Measurements from ENCODE around the gene N4BP2L1.

The N4BP2L1 gene

DNA sequence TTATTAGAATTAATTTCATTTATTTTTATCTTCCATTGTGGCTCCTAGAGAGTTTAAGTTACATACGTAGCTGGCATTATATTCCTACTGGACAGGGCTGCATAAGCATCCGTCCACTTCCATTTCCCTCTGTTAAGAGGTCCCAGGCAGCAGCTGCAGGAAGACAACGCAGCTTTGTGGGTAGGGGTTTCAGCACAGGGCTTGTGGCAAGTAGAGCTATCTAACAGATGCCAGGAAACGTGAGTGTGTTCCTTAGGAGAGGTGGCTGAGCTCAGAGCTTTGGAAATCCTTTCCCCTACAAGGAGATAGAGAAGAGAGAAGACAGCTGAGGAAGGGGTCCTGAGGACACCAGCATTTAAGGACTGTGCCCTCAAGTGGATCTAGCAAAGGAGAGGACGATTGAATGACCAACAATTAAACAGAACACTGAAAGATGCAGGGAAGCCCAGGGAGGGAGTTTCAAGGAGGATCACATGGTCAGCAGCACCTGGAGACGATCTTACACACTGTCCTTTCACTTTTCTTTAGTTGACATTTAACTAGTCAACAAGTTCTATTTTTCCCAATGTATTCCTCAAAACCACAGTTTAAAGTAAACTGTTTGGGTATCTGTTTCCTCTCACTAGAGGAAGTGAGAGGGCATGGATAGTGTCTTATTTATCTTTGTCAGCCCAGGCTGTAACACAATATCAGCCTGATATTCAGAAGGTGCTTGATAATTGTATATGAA is 2.3 kb upstream of the N4BP2L1 start:
- Mint-ChIP-seq H3K4me1 (peaks cover 27% of the 10 kb centered on the region), H3K36me3 (ENCODE audit: low read depth) (peaks cover 13% of the 10 kb centered on the region), H3K9me3 (no peaks in the 10 kb centered on the region), H3K27me3 (ENCODE audit: low read depth) (peaks cover 2% of the 10 kb centered on the region), H3K4me3 (peak overlapping the region; percentile 24 to 70 (median 45)), H3K27ac (peak overlapping the region; percentile 30 to 54 (median 47))
- TF ChIP-seq, protein P1, sequence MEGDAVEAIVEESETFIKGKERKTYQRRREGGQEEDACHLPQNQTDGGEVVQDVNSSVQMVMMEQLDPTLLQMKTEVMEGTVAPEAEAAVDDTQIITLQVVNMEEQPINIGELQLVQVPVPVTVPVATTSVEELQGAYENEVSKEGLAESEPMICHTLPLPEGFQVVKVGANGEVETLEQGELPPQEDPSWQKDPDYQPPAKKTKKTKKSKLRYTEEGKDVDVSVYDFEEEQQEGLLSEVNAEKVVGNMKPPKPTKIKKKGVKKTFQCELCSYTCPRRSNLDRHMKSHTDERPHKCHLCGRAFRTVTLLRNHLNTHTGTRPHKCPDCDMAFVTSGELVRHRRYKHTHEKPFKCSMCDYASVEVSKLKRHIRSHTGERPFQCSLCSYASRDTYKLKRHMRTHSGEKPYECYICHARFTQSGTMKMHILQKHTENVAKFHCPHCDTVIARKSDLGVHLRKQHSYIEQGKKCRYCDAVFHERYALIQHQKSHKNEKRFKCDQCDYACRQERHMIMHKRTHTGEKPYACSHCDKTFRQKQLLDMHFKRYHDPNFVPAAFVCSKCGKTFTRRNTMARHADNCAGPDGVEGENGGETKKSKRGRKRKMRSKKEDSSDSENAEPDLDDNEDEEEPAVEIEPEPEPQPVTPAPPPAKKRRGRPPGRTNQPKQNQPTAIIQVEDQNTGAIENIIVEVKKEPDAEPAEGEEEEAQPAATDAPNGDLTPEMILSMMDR (IDR thresholded peaks at IDR 0.05; ENCODE audit: unreplicated experiment in 3 of 3), result no peak

- H3K9me3 Mint-ChIP-seq, result no peaks in the 10 kb centered on the region
Measured at GRCh38 chr13:32429433-32429909, 1.5 kb upstream of the N4BP2L1 start.

DNA sequence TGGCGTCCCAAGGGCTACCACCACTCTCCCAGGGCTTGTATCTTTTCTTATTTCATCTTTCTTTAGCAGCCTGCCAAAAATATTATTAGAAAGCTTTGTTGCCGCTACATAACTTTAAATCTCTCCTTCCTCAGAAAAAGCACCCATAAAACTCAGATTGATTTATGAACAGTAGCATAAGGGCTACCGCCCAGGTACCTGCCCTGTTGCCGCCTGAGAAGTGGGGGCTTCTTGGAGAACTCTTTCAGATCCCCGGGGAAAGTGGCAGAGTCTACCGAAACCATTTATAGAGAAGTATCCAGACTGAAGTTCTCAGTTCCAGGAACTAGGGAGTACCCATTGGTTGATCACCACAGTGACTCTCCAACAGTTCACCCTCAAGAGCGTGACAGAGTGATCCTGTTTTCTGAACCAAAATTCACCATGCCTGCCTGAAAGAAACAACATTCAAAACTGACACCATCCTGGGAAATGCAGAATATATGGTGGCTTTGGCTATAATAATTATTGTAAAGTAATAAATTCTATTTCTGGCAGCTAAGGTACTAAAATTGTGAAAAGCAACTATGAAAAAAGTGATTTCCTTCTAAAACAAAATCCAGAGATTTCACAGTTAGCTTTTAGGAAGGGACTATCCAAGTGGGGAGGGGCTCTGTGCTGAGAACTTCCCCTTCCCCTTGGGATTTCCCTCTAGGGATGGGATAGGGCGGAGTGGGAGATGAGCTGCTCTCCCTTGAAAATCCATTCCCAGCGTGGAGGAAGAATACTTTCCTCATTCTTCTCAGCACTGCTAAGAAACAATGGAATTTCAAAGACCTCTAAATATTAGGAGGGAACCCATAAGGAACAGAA is 877 bp upstream of the N4BP2L1 start:
- H3K4me1 Mint-ChIP-seq, result peaks cover 27% of the 10 kb centered on the region
- H3K27ac Mint-ChIP-seq, result peak overlapping the region; percentile 18 to 76 (median 66)
- peaks cover 4% of the 10 kb centered on the region for H3K27me3 Mint-ChIP-seq (ENCODE audit: low read depth)
- no peaks in the 10 kb centered on the region for H3K9me3 Mint-ChIP-seq
- H3K36me3 Mint-ChIP-seq (ENCODE audit: low read depth), result peaks cover 20% of the 10 kb centered on the region
- peak overlapping the region; percentile 80 to 89 (median 88) for H3K4me3 Mint-ChIP-seq
- TF ChIP-seq, protein P1 (IDR thresholded peaks at IDR 0.05; ENCODE audit: unreplicated experiment in 3 of 3), result no peak

More at GRCh38 chr13:32429433-32429909, 1.5 kb upstream of the N4BP2L1 start:
- H3K27ac Mint-ChIP-seq, result no peak overlapping the region
- H3K27me3 Mint-ChIP-seq (ENCODE audit: low read depth), result peaks cover 4% of the 10 kb centered on the region
- peak overlapping the region in 1 of 3 experiments; percentile 32 for H3K4me3 Mint-ChIP-seq
- TF ChIP-seq, protein P1 (IDR thresholded peaks at IDR 0.05; ENCODE audit: unreplicated experiment in 3 of 3), result no peak
- peaks cover 15% of the 10 kb centered on the region for H3K36me3 Mint-ChIP-seq (ENCODE audit: low read depth)
- H3K4me1 Mint-ChIP-seq, result peaks cover 27% of the 10 kb centered on the region

DNA sequence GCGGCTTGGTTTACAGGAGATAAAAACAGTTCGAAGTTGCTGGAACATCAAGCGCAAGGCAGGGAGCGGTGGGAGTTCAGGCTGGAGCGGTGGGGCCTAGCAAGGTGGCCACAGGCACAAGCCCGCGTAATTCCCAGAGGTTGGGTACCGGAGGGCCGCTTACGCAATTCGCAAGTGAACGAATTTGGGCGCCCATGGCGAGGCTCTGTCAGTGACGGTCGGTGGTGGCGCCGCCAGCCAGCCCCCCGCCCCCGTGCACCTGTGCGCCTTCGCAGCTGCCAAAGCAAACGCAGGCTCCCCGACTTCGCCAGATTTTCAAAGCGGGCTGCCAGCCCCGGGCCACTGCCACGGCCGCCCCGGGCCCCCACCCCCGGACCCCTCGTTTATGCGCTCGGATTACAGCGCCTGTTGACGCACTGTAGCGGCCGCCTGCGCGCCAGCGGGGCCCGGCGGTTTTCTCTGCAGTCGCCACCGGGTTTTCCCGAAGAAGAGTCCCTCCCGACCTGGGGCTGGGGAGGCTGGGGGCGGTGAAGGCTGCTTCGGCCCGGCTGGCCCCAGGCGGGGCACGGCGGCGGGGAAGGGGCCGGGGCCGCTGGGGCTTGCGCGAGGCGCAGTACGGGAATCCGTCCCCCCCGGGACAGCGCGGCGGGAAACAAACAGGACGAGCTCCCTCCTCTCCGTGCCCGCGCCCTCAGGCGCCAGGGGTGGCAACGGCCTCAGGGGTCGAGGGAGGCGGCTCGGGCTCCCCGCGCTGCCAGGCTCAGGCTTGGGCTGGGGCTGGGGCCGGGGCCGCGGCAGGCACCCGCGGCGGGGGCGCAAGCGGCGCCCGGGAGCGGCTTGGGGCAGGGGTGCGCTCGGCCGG is 709 bp downstream of the N4BP2L1 start:
- Mint-ChIP-seq H3K4me3 (peak overlapping the region; percentile 92 to 95 (median 93)), H3K4me1 (peaks cover 27% of the 10 kb centered on the region), H3K9me3 (no peaks in the 10 kb centered on the region), H3K27me3 (ENCODE audit: low read depth) (peaks cover 4% of the 10 kb centered on the region), H3K27ac (peak overlapping the region; percentile 1 to 81 (median 59)), H3K36me3 (ENCODE audit: low read depth) (peaks cover 23% of the 10 kb centered on the region)
- TF ChIP-seq, protein P1 (IDR thresholded peaks at IDR 0.05; ENCODE audit: unreplicated experiment in 3 of 3), result no peak

GRCh38 chr13:32426191-32426989 is 1.5 kb downstream of the N4BP2L1 start:
- peaks cover 27% of the 10 kb centered on the region for H3K36me3 Mint-ChIP-seq (ENCODE audit: low read depth)
- peak overlapping the region; percentile 1 to 81 (median 59) for H3K27ac Mint-ChIP-seq
- peaks cover 27% of the 10 kb centered on the region for H3K4me1 Mint-ChIP-seq
- peaks cover 4% of the 10 kb centered on the region for H3K27me3 Mint-ChIP-seq (ENCODE audit: low read depth)
- TF ChIP-seq, protein P1 (IDR thresholded peaks at IDR 0.05; ENCODE audit: unreplicated experiment in 3 of 3), result no peak
- no peaks in the 10 kb centered on the region for H3K9me3 Mint-ChIP-seq
- peak overlapping the region; percentile 92 to 95 (median 93) for H3K4me3 Mint-ChIP-seq

All from nephron (organoid).